Endodermal cell (in vitro differentiated cells): ENCODE measurements around the gene UBXN1. TPM values are rescaled to one million over a fixed set of nuclear protein-coding genes. Genes with fewer than 3 reads are reported as not detected.

Experiments
- DNase-seq: peaks from one replicate; pipeline ENCODE4 v3.0.0-alpha.2; 2017
- H3K27ac ChIP-seq: 2 replicates; pipeline ENCODE4 v1.5.1; 2013; ENCODE audit warnings: mild to moderate bottlenecking, low read depth, low read length, moderate library complexity
- H3K27me3 ChIP-seq: 2 replicates; pipeline ENCODE4 v1.6.1; 2013; ENCODE audit warnings: mild to moderate bottlenecking, low read length, moderate library complexity; ENCODE audit not compliant: insufficient read depth, control insufficient read depth, poor library complexity, severe bottlenecking
- H3K36me3 ChIP-seq: 2 replicates; pipeline ENCODE4 v1.7.0; 2013; ENCODE audit warnings: mild to moderate bottlenecking, low read length, moderate library complexity; ENCODE audit not compliant: control insufficient read depth, insufficient read depth
- H3K4me1 ChIP-seq: one replicate; pipeline ENCODE4 v1.7.0; 2013; ENCODE audit warnings: low read length; ENCODE audit not compliant: control insufficient read depth, insufficient read depth
- H3K4me3 ChIP-seq: 2 replicates; pipeline ENCODE4 v1.5.1; 2013; ENCODE audit warnings: mild to moderate bottlenecking, low read length, moderate library complexity
- H3K9ac ChIP-seq: 2 replicates; pipeline ENCODE4 v1.6.1; 2013; ENCODE audit warnings: mild to moderate bottlenecking, low read length, moderate library complexity; ENCODE audit not compliant: poor library complexity, severe bottlenecking; ENCODE audit errors: extremely low read depth
- H3K9me3 ChIP-seq: 2 replicates; pipeline ENCODE4 v1.6.1; 2013; ENCODE audit warnings: mild to moderate bottlenecking, low read length, moderate library complexity; ENCODE audit not compliant: control insufficient read depth
- H3K27ac Mint-ChIP-seq: 2 replicates; pipeline ENCODE4 v1.8.0; 2020; ENCODE audit warnings: mixed read lengths
- H3K27me3 Mint-ChIP-seq: 2 replicates; pipeline ENCODE4 v1.8.0; 2021; ENCODE audit warnings: mild to moderate bottlenecking, mixed read lengths; ENCODE audit not compliant: insufficient read depth
- H3K36me3 Mint-ChIP-seq: 2 replicates; pipeline ENCODE4 v1.8.0; 2020; ENCODE audit warnings: low read depth, mixed read lengths
- H3K4me1 Mint-ChIP-seq: 2 replicates; pipeline ENCODE4 v1.8.0; 2020; ENCODE audit warnings: mixed read lengths
- H3K4me3 Mint-ChIP-seq: 2 replicates; pipeline ENCODE4 v1.8.0; 2020; ENCODE audit warnings: mild to moderate bottlenecking, moderate library complexity, mixed read lengths
- H3K9me3 Mint-ChIP-seq: 2 replicates; pipeline ENCODE4 v1.8.0; 2020; ENCODE audit warnings: mild to moderate bottlenecking, mixed read lengths
- CTCF ChIP-seq: fragments of 200-600 bp; sonication (generic); conservative IDR thresholded peaks from 2 replicates; pipeline ENCODE4 v1.5.0; 2021; ENCODE audit warnings: antibody characterized with exemption, mild to moderate bottlenecking
- WGBS, 2 experiments: methylation state at CpG; one replicate each; pipeline versions ENCODE4 v1.1.5 to v1.1.7; 2013; ENCODE audit warnings: missing lambda C conversion rate in 2 of 2, mixed read lengths in 1 of 2; ENCODE audit not compliant: insufficient coverage in 1 of 2, insufficient read length in 1 of 2; 5-methylcytosine and 5-hydroxymethylcytosine counted together
- total RNA-seq, 2 donors: library from RNA; stranded (reverse); fragmentation: NEBNext Ultra II Directional in 1 of 2; extraction: Animal tissue kit (Norgen Biotek cat#: 25700) in 1 of 2; gene quantifications; 2 replicates in 1 of 2; 3 replicates in 1 of 2; pipeline ENCODE4 v1.2.1, GENCODE V29; 2021

UBXN1 gene
- total RNA-seq, 2 donors from 2014 or later: 89.3 to 96.6 TPM

GRCh38 chr11:62707277-62707861, 28.5 kb upstream of the UBXN1 start, which contains the start of the genes BSCL2 and GNG3:
Gene BSCL2, minus strand, starts transcription at chr11:62707424. Its CDS starts 229 bp downstream, at chr11:62707195.
Gene GNG3, plus strand, starts transcription at chr11:62707676. Its CDS starts 620 bp downstream, at chr11:62708296.
- Histone ChIP-seq H3K4me1 (peaks cover 27% of the 10 kb centered on the region), H3K9me3 (no peaks in the 10 kb centered on the region), H3K9ac (peak within 1 kb of the TSS; percentile 48), H3K36me3 (peaks cover 52% of the 10 kb centered on the region), H3K27me3 (no peaks in the 10 kb centered on the region), H3K4me3 (peak within 1 kb of the TSS; percentile 97), H3K27ac (peak within 1 kb of the TSS; percentile 81)
- Mint-ChIP-seq H3K36me3 (peaks cover 25% of the 10 kb centered on the region), H3K4me1 (peaks cover 40% of the 10 kb centered on the region), H3K27ac (peak within 1 kb of the TSS; percentile 97), H3K9me3 (no peaks in the 10 kb centered on the region), H3K4me3 (peak within 1 kb of the TSS; percentile 83), H3K27me3 (no peaks in the 10 kb centered on the region)
- TF ChIP-seq CTCF: no peak
- 29 to 38% methylated on average over 8 to 9 of the region's 10 CpGs for WGBS, 2 experiments
- DNase-seq: peak; percentile 99

GRCh38 chr11:62706850-62707247, 28.0 kb upstream of the UBXN1 start:
- H3K9me3 ChIP-seq: no peaks in the 10 kb centered on the region
- WGBS, 2 experiments: 21 to 44% methylated on average over 3 to 8 of the region's 8 CpGs
- peaks cover 52% of the 10 kb centered on the region for H3K36me3 ChIP-seq
- Mint-ChIP-seq H3K9me3 (no peaks in the 10 kb centered on the region), H3K36me3 (peaks cover 27% of the 10 kb centered on the region), H3K4me1 (peaks cover 40% of the 10 kb centered on the region), H3K27ac (peak overlapping the region; percentile 94), H3K27me3 (no peaks in the 10 kb centered on the region), H3K4me3 (peak overlapping the region; percentile 83)
- no peak for TF ChIP-seq CTCF
- no peak for DNase-seq
- H3K9ac ChIP-seq: peak overlapping the region; percentile 48
- peak overlapping the region; percentile 97 for H3K4me3 ChIP-seq
- H3K4me1 ChIP-seq: peaks cover 27% of the 10 kb centered on the region
- H3K27me3 ChIP-seq: no peaks in the 10 kb centered on the region
- H3K27ac ChIP-seq: peak overlapping the region; percentile 81

- peak; percentile 97 for DNase-seq
- Mint-ChIP-seq H3K9me3 (no peaks in the 10 kb centered on the region), H3K27me3 (no peaks in the 10 kb centered on the region), H3K4me3 (peak overlapping the region; percentile 83), H3K27ac (peak overlapping the region; percentile 95), H3K4me1 (peaks cover 40% of the 10 kb centered on the region), H3K36me3 (peaks cover 30% of the 10 kb centered on the region)
- H3K4me1 ChIP-seq: peaks cover 27% of the 10 kb centered on the region
- TF ChIP-seq CTCF: no peak
- H3K27ac ChIP-seq: peak overlapping the region; percentile 87
- peaks cover 50% of the 10 kb centered on the region for H3K36me3 ChIP-seq
- no peaks in the 10 kb centered on the region for H3K9me3 ChIP-seq
- peak overlapping the region; percentile 97 for H3K4me3 ChIP-seq
- H3K27me3 ChIP-seq: no peaks in the 10 kb centered on the region
- H3K9ac ChIP-seq: peak overlapping the region; percentile 96
- WGBS, 2 experiments: 2 to 3% methylated on average over 55 to 73 of the region's 73 CpGs
Measured at GRCh38 chr11:62705880-62706849, 27.3 kb upstream of the UBXN1 start.
